Lower lobe of right lung (tissue), 2 donors: ENCODE results near the gene CNPY2. TPM values are rescaled to one million over a fixed set of nuclear protein-coding genes. Genes with fewer than 3 reads are reported as not detected.
A peak's percentile ranks its signal among the peaks of the same experiment; 100 is the strongest.

ENCODE experiments used
- ATAC-seq, 2 donors: fragments of 200-7000 bp; cut with Tn5 transposase; one replicate each; pipeline ENCODE4 v1.9.1; 2020 to 2022; ENCODE audit warnings: mild to moderate bottlenecking in 2 of 2, moderate library complexity in 2 of 2
- DNase-seq: peaks from one replicate; pipeline ENCODE4 v3.0.0-alpha.2; 2020
- H3K27ac ChIP-seq: fragments of 200-600 bp; one replicate; pipeline ENCODE4 v1.8.0; 2022
- H3K27me3 ChIP-seq: fragments of 200-600 bp; one replicate; pipeline ENCODE4 v1.8.0; 2022; ENCODE audit warnings: low read depth
- H3K36me3 ChIP-seq: fragments of 200-600 bp; one replicate; pipeline ENCODE4 v1.8.0; 2022; ENCODE audit warnings: mild to moderate bottlenecking
- H3K4me1 ChIP-seq: fragments of 200-600 bp; one replicate; pipeline ENCODE4 v1.8.0; 2022
- H3K4me3 ChIP-seq: fragments of 200-600 bp; one replicate; pipeline ENCODE4 v1.8.0; 2022; ENCODE audit warnings: mild to moderate bottlenecking
- H3K9me3 ChIP-seq: fragments of 200-600 bp; one replicate; pipeline ENCODE4 v1.8.0; 2022
- CTCF ChIP-seq: fragments of 200-600 bp; IDR thresholded peaks from one replicate; pipeline ENCODE4 v1.8.0; 2022; ENCODE audit warnings: antibody characterized with exemption, mild to moderate bottlenecking
- intact Hi-C: fragments of 100-400 bp; cut with DNase I; formaldehyde crosslinking; loops from one replicate; pipeline ENCODE4 v1.11.0; 2022
- total RNA-seq: library from RNA; stranded (reverse); fragmentation: NEBNext Ultra II Directional; extraction: Animal tissue kit (Norgen Biotek cat#: 25700); gene quantifications from one replicate; pipeline ENCODE4 v1.2.1, GENCODE V29; 2021
- donor health status: DM: no; HTN: yes; CAD: no; lungs with severe emphysema.

CNPY2 gene
- total RNA-seq, 1 donor from 2014 or later, result 91.5 TPM

- DNase-seq, result no peak
- Histone ChIP-seq H3K4me3 (peak overlapping the region; percentile 96), H3K36me3 (peaks cover 62% of the 10 kb centered on the region), H3K9me3 (no peaks in the 10 kb centered on the region), H3K4me1 (peaks cover 15% of the 10 kb centered on the region), H3K27me3 (no peaks in the 10 kb centered on the region), H3K27ac (peak overlapping the region; percentile 91)
- no peak for TF ChIP-seq CTCF
- intact Hi-C loops, result no loop called here
- peak in 1 of 2 donors; percentile 0 for ATAC-seq
These were observed 553 bp downstream of the CNPY2 start for GRCh38 chr12:56315249-56315621.

DNA sequence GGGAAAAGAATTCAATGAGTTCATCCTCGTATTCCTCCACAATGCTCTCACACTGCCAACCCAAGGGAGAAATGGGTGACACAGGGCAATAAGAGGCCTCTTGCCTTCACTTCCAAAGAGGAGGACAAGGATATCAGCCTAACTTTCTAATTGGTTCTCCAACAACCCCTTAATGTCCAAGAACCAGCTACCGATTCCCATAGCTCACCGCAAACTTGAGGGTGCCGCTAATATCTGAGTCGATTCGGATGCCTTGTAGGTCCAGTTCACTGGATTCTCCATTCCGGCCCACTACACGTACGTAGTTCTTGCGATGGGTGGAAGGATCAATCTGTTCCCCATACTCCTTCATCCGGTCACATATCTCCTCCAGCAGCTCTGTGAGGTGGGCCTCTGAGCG lies 4.8 kb downstream of the CNPY2 start:
- Histone ChIP-seq H3K27ac (no peak overlapping the region), H3K36me3 (peaks cover 75% of the 10 kb centered on the region), H3K27me3 (no peaks in the 10 kb centered on the region), H3K9me3 (no peaks in the 10 kb centered on the region), H3K4me3 (no peak overlapping the region), H3K4me1 (peaks cover 9% of the 10 kb centered on the region)
- no peak for TF ChIP-seq CTCF
- no peak for DNase-seq
- intact Hi-C loops, result no loop called here
- no peak for ATAC-seq

- ATAC-seq, result no peak
- TF ChIP-seq CTCF, result no peak
- intact Hi-C loops, result no loop called here
These were observed 7.1 kb downstream of the CNPY2 start for GRCh38 chr12:56308714-56309113.

GRCh38 chr12:56307221-56307965 lies 8.4 kb downstream of the CNPY2 start:
- no peaks in the 10 kb centered on the region for H3K27me3 ChIP-seq
- DNase-seq, result no peak
- intact Hi-C loops, result no loop called here
- no peaks in the 10 kb centered on the region for H3K9me3 ChIP-seq
- peaks cover 76% of the 10 kb centered on the region for H3K36me3 ChIP-seq
- no peak for ATAC-seq
- H3K4me3 ChIP-seq, result no peak overlapping the region
- TF ChIP-seq CTCF, result no peak
- peaks cover 3% of the 10 kb centered on the region for H3K4me1 ChIP-seq
- H3K27ac ChIP-seq, result no peak overlapping the region

More at GRCh38 chr12:56308714-56309113, 7.1 kb downstream of the CNPY2 start:
- Histone ChIP-seq H3K9me3 (no peaks in the 10 kb centered on the region), H3K27me3 (no peaks in the 10 kb centered on the region), H3K36me3 (peaks cover 85% of the 10 kb centered on the region), H3K27ac (no peak overlapping the region), H3K4me3 (no peak overlapping the region), H3K4me1 (no peaks in the 10 kb centered on the region)
- DNase-seq, result no peak

DNA sequence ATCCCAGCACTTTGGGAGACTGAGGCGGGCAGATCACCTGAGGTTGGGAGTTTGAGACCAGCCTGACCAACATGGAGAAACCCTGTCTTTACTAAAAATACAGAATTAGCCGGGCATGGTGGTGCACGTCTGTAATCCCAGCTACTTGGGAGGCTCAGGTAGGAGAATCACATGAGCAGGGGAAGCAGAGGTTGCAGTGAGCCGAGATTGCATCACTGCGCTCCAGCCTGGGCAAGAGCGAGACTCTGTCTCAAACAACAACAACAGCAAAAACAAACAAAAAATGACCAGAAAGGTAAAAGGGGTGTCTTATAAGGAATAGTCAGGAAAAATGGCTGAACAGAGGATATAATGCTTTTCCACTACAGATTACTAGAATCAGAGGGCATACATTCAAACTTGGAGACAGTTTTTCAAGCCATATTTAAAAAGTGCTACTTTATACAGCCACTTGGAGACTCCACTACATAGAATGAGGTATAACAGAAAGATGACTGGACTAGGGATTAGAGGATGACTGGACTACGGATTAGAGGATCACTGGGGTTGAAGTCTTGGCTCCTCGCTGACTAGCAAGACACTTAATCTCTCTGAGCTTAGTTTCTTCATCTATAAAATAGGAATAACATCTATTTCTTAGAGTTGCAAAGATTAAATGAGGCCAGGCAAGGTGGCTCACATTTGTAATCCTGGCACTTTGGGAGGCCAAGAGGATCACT lies 10.8 kb downstream of the CNPY2 start:
- intact Hi-C loops, result no loop called here
- Histone ChIP-seq H3K36me3 (peaks cover 57% of the 10 kb centered on the region), H3K4me1 (peaks cover 21% of the 10 kb centered on the region), H3K4me3 (no peak overlapping the region), H3K27ac (no peak overlapping the region), H3K9me3 (no peaks in the 10 kb centered on the region), H3K27me3 (no peaks in the 10 kb centered on the region)
- ATAC-seq, result no peak
- TF ChIP-seq CTCF, result no peak
- DNase-seq, result no peak
